NCI-H1092 treated with DMSO at 0.1 percent for 48 hours (cell line): ENCODE results near the gene EHMT1.
"Not testable (repeated sequence)": the region's sequence is repeated elsewhere in the genome, so short reads cannot be mapped to it uniquely, and the experiment has no call there.

Experiments
- DNase-seq: peaks from one replicate; lab custom pipeline; 2025; lab: John Stamatoyannopoulos, UW

The EHMT1 gene

GRCh38 chr9:137720571-137721110 lies 101.8 kb downstream of the EHMT1 start:
- no peak for DNase-seq

GRCh38 chr9:137721479-137721878 lies 102.7 kb downstream of the EHMT1 start:
- no peak for DNase-seq

GRCh38 chr9:137721899-137722298 lies 103.1 kb downstream of the EHMT1 start:
- no peak for DNase-seq

GRCh38 chr9:137722481-137722880 lies 103.7 kb downstream of the EHMT1 start:
- DNase-seq = no peak

- DNase-seq = not testable (repeated sequence)
These were observed 104.6 kb downstream of the EHMT1 start for GRCh38 chr9:137723356-137723755.

- DNase-seq = no peak
These were observed 105.1 kb downstream of the EHMT1 start for GRCh38 chr9:137723783-137724445.

- DNase-seq = no peak
These were observed 106.0 kb downstream of the EHMT1 start for GRCh38 chr9:137724818-137725240.

GRCh38 chr9:137725598-137725997 lies 106.8 kb downstream of the EHMT1 start:
- no peak for DNase-seq

- DNase-seq = not testable (repeated sequence)
These were observed 107.5 kb downstream of the EHMT1 start for GRCh38 chr9:137726336-137726735.

GRCh38 chr9:137726764-137727163 lies 108.0 kb downstream of the EHMT1 start:
- DNase-seq = no peak

GRCh38 chr9:137727716-137728115 lies 108.9 kb downstream of the EHMT1 start:
- DNase-seq = no peak

- DNase-seq = no peak
These were observed 109.9 kb downstream of the EHMT1 start for GRCh38 chr9:137728444-137729311.

GRCh38 chr9:137731216-137731946 lies 112.6 kb downstream of the EHMT1 start:
- no peak for DNase-seq

- no peak for DNase-seq
These were observed 113.4 kb downstream of the EHMT1 start for GRCh38 chr9:137731947-137732813.

- DNase-seq = no peak
These were observed 114.6 kb downstream of the EHMT1 start for GRCh38 chr9:137733429-137733828.

- no peak for DNase-seq
These were observed 115.4 kb downstream of the EHMT1 start for GRCh38 chr9:137734181-137734580.

- not testable (repeated sequence) for DNase-seq
These were observed 119.4 kb downstream of the EHMT1 start for GRCh38 chr9:137738182-137738696.

GRCh38 chr9:137738703-137739102 lies 119.9 kb downstream of the EHMT1 start:
- DNase-seq = no peak

GRCh38 chr9:137739371-137740309 lies 120.8 kb downstream of the EHMT1 start:
- DNase-seq = no peak

- peak; percentile 48 for DNase-seq
These were observed 121.5 kb downstream of the EHMT1 start for GRCh38 chr9:137740312-137740711.
